ENCODE measurements around the gene GNB1L. TPM values are rescaled to one million over a fixed set of nuclear protein-coding genes. Genes with fewer than 3 reads are reported as not detected.

GNB1L gene
- total RNA-seq, 1 donor from 2014 or later, result 6.1 TPM

DNA sequence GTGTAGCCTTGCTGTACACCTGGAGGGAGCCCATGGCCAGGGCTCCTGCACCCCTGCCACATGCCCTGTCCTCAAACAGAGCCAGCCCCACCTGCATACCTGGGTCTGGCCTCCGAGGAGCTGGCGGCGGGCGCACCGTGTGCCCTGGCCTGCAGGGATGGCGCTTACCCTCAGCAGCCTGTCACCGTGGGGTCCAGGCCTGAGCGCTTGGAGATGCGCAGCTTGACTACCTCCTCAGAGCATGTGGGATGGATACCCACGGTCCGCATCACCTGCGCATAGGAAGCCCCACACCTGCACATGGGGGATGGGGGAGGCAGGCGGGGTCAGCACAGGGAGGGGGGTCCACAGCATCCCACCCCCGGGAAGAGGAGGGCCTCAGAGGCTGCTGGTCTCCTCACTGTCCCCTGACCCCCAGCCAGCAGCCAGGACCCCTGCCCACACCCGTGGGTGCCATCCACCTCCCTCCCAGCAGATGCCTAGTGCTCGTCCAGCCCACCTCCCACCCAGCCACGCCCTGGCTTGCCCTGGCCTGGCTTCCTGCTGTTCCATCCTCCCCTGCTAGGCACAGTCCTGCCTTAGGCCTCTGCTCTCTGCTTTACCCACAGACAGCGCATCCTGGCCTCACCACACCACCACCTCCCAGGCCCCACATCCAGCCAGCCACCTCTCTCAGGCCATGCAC, 22.4 kb upstream of the GNB1L start:
- H3K27me3 Mint-ChIP-seq (ENCODE audit: unreplicated experiment), result no peaks in the 10 kb centered on the region
- TF ChIP-seq CTCF (IDR thresholded peaks at IDR 0.05), result no peak

DNA sequence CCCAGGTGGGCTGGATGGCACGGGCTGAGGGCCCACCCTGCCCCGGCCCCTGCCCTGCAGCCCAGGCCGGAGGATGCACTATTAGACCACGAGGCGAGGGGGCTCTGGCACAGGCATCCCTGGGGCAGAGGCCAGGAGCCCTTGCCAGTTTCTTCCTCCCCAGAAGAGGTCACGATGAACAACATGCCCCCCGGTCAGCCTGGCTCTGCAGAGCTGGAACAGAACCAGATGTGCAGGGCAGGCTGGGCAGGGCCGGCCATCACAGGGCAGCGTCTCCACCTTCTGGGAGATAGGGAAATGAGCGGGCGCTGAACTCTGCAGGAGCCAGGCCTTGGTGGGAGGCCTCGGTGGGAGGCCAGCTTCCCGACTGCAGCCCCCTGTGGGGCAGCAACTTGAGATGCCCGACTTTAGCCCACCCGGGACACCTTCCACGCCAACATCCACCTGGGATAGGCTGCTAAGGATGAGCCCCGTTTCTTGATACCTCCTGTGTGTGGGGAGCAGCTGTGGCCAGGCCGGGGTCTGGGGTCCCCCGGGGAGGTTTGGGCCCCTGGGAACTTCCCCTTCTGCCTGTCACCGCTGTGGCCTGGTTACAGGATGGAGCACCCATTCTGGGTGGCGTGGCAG, 21.8 kb upstream of the GNB1L start:
- TF ChIP-seq CTCF (IDR thresholded peaks at IDR 0.05), result no peak
- Mint-ChIP-seq H3K36me3 (ENCODE audit: unreplicated experiment) (no peaks in the 10 kb centered on the region), H3K9me3 (ENCODE audit: unreplicated experiment) (no peaks in the 10 kb centered on the region), H3K4me3 (ENCODE audit: unreplicated experiment) (no peak overlapping the region), H3K4me1 (ENCODE audit: unreplicated experiment) (peaks cover 61% of the 10 kb centered on the region), H3K27me3 (ENCODE audit: unreplicated experiment) (no peaks in the 10 kb centered on the region), H3K27ac (ENCODE audit: unreplicated experiment) (no peak overlapping the region)
- DNase-seq (ENCODE audit: extremely low spot score, unreplicated experiment), result no peak

More for the DNA sequence above, 22.4 kb upstream of the GNB1L start:
- Mint-ChIP-seq H3K36me3 (ENCODE audit: unreplicated experiment) (no peaks in the 10 kb centered on the region), H3K4me3 (ENCODE audit: unreplicated experiment) (no peak overlapping the region), H3K27ac (ENCODE audit: unreplicated experiment) (peak overlapping the region; percentile 82), H3K4me1 (ENCODE audit: unreplicated experiment) (peaks cover 68% of the 10 kb centered on the region), H3K9me3 (ENCODE audit: unreplicated experiment) (no peaks in the 10 kb centered on the region)
- DNase-seq (ENCODE audit: extremely low spot score, unreplicated experiment), result no peak

DNA sequence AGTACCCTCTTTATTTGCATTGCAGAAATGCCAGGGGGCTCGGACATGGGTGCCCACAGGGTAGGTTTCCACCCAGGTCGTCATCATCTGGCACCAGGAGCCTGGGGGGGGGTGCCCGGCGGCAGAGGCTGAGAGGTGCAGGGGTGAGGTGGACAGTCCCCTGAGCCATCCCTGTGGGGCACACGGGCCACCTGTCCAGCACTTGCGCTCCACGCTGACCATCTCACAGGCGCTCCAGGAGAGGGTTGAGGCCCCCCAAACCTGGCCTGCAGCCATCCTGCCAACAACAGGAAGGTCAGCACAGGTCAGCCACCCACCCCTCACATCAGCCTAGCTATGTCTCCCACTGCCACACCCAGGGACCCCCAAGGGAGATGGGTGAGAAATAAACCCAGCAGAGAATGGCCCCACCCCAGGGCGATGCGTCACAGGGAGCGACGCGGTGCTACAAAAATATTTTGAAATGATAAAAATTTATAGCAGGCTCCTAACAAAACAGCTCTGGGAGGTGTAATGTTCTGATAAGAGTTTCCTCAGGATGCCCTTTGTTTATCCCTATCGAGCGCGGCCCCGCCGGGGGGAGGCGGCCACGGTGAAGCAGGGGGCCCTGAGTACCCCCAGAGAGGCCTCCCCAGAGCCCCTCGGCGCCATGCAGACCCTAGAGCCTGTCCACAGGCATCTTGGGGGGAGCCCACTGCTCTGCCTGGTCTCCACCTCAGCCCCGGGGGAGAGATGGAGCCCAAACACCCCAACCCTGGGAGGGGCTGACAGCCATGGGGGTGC, 21.0 kb upstream of the GNB1L start:
- Mint-ChIP-seq H3K4me3 (ENCODE audit: unreplicated experiment) (no peak overlapping the region), H3K4me1 (ENCODE audit: unreplicated experiment) (peaks cover 54% of the 10 kb centered on the region), H3K36me3 (ENCODE audit: unreplicated experiment) (no peaks in the 10 kb centered on the region), H3K27ac (ENCODE audit: unreplicated experiment) (peak overlapping the region; percentile 31), H3K27me3 (ENCODE audit: unreplicated experiment) (no peaks in the 10 kb centered on the region), H3K9me3 (ENCODE audit: unreplicated experiment) (no peaks in the 10 kb centered on the region)
- TF ChIP-seq CTCF (IDR thresholded peaks at IDR 0.05), result no peak
- DNase-seq (ENCODE audit: extremely low spot score, unreplicated experiment), result no peak

DNA sequence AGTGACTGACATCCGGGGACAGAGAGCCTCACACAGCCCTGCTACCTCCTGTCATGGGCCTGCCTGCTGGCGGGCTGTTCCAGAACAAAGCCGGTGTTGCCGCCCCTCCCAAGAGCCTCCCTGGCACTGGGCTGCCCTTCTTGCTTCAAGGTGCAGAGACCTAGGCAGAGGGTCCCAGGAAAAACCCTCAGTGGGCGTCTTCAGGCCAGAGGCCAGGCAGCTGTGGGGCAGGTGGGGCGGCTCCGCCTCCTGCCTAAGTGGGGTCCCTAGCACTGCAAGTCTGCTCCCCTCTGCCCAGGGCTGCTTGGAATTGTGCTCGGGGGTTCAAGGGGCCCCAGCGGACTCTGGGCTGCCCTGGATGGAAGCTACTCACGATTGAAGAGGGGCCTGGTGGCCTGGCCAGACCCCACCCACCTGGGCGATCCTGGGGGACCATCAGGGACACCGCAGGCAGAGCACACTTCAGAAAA, 20.4 kb upstream of the GNB1L start:
- Mint-ChIP-seq H3K9me3 (ENCODE audit: unreplicated experiment) (no peaks in the 10 kb centered on the region), H3K4me3 (ENCODE audit: unreplicated experiment) (no peak overlapping the region), H3K4me1 (ENCODE audit: unreplicated experiment) (peaks cover 48% of the 10 kb centered on the region), H3K27me3 (ENCODE audit: unreplicated experiment) (no peaks in the 10 kb centered on the region), H3K27ac (ENCODE audit: unreplicated experiment) (peak overlapping the region; percentile 41), H3K36me3 (ENCODE audit: unreplicated experiment) (no peaks in the 10 kb centered on the region)
- TF ChIP-seq CTCF (IDR thresholded peaks at IDR 0.05), result no peak
- DNase-seq (ENCODE audit: extremely low spot score, unreplicated experiment), result no peak
